ENCODE measurements around the gene GFRA1. TPM values are rescaled to one million over a fixed set of nuclear protein-coding genes. Genes with fewer than 3 reads are reported as not detected.

GFRA1 gene
- total and polyA plus RNA-seq, 2 of the 8 experiments (the other 6 are each of a cell fraction or from before 2014, with no cell fraction given), result 1.1 to 2.0 TPM

- no peak for DNase-seq (ENCODE audit: low read depth in 1 of 2, low spot score in 2 of 2)
- H3K4ac ChIP-seq (replicated peaks; ENCODE audit: insufficient read length, low read depth, low read length), result no peak overlapping the region
- WGBS, 2 experiments (ENCODE audit: extremely low coverage in 1 of 2, insufficient coverage in 1 of 2, insufficient read length in 1 of 2, insufficient replicate concordance in 2 of 2, low coverage in 1 of 2, low lambda C conversion rate in 2 of 2, missing lambda C conversion rate in 1 of 2), result 96% methylated on average over 7 of the region's 7 CpGs; no CpG with 5 or more reads in 1 of the 2 experiments
- no peak overlapping the region for H3K4me3 ChIP-seq (ENCODE audit: extremely low read depth in 1 of 4, insufficient read depth in 2 of 4, low read depth in 3 of 4, low read length in 4 of 4)
- no peak overlapping the region for H2AFZ ChIP-seq (ENCODE audit: low read length)
- no peaks in the 10 kb centered on the region for H3K9me3 ChIP-seq (ENCODE audit: insufficient read depth in 2 of 2, low read depth in 1 of 2, low read length in 1 of 2)
- H3K18ac ChIP-seq (ENCODE audit: extremely low read depth, low read length), result no peak overlapping the region
- no peak overlapping the region for H2BK20ac ChIP-seq (ENCODE audit: low read length)
- no peaks in the 10 kb centered on the region for H3K27me3 ChIP-seq (replicated peaks in 1 of 4; ENCODE audit: control insufficient read depth in 3 of 4, extremely low read depth in 1 of 4, insufficient read depth in 3 of 4, low read length in 3 of 4)
- no peak overlapping the region for H4K5ac ChIP-seq (ENCODE audit: insufficient read length, low read depth, low read length)
- no peaks in the 10 kb centered on the region for H3K79me2 ChIP-seq (ENCODE audit: control insufficient read depth in 1 of 2, insufficient read depth in 2 of 2, low read length in 2 of 2)
- H2BK15ac ChIP-seq (ENCODE audit: low read length), result no peak overlapping the region
- H3K56ac ChIP-seq (replicated peaks; ENCODE audit: insufficient read length, low read depth, low read length), result no peak overlapping the region
- no peaks in the 10 kb centered on the region for H4K20me1 ChIP-seq (replicated peaks in 1 of 2; ENCODE audit: control insufficient read depth in 1 of 2, insufficient read depth in 2 of 2, low read length in 2 of 2)
- no peak overlapping the region for H2BK12ac ChIP-seq (ENCODE audit: low read depth, low read length)
- no peaks in the 10 kb centered on the region for H3K36me3 ChIP-seq (ENCODE audit: control insufficient read depth in 2 of 4, insufficient read depth in 4 of 4, low read length in 3 of 4)
- H3K23me2 ChIP-seq (ENCODE audit: low read depth, low read length), result no peaks in the 10 kb centered on the region
- ChIA-PET CTCF (ENCODE audit: partially characterized antibody) (interaction anchor here (1.5 kb wide), 1 partner anchor 17 kb away, joined by 5 read pairs; no protein-coding TSS in a partner anchor), POLR2A (ENCODE audit: partially characterized antibody) (no interaction called here)
- FAIRE-seq, result no peak
- no peak overlapping the region for H3K4me2 ChIP-seq (ENCODE audit: insufficient read depth in 1 of 2, low read depth in 2 of 2, low read length in 2 of 2)
- H3K9ac ChIP-seq (replicated peaks in 1 of 4; ENCODE audit: extremely low read depth in 1 of 4, low read depth in 3 of 4, low read length in 3 of 4), result no peak overlapping the region
- no peak overlapping the region for H3K27ac ChIP-seq (ENCODE audit: low read depth, low read length)
- H4K91ac ChIP-seq (replicated peaks; ENCODE audit: insufficient read length, low read length), result no peak overlapping the region
- H3K4me1 ChIP-seq (replicated peaks in 1 of 4; ENCODE audit: control insufficient read depth in 3 of 4, insufficient read depth in 4 of 4, low read length in 3 of 4), result no peaks in the 10 kb centered on the region; a peak in 1 of 7 replicates
- H2BK5ac ChIP-seq (ENCODE audit: low read depth, low read length), result no peak overlapping the region
- H2BK120ac ChIP-seq (replicated peaks; ENCODE audit: low read depth, low read length), result no peak overlapping the region
- no peak overlapping the region for H4K8ac ChIP-seq (ENCODE audit: extremely low read depth, insufficient read depth, low read length)
- no peak overlapping the region for H3K23ac ChIP-seq (ENCODE audit: insufficient read length)
- H2AK5ac ChIP-seq (ENCODE audit: low read depth, low read length), result no peak overlapping the region
- no peaks in the 10 kb centered on the region for H3K79me1 ChIP-seq (ENCODE audit: low read depth, low read length)
- H3K14ac ChIP-seq (ENCODE audit: insufficient read length), result no peak overlapping the region
- TF ChIP-seq MAFK (IDR thresholded peaks at IDR 0.05; ENCODE audit: low read depth, low read length), result no peak
- TF ChIP-seq SRF (IDR thresholded peaks at IDR 0.05; ENCODE audit: low read depth, low read length), result no peak
- no peak for TF ChIP-seq SP4 (IDR thresholded peaks at IDR 0.05; ENCODE audit: low read length)
- no peak for TF ChIP-seq CBX8 (IDR thresholded peaks at IDR 0.05; ENCODE audit: borderline replicate concordance, low read depth, low read length)
- no peak for TF ChIP-seq KDM4A (IDR thresholded peaks at IDR 0.05; ENCODE audit: low read depth, low read length, severe bottlenecking)
- TF ChIP-seq RAD21 (IDR thresholded peaks at IDR 0.05 in 1 of 2, conservative IDR thresholded peaks at IDR 0.05 in 1 of 2; ENCODE audit: low read depth in 2 of 2, low read length in 2 of 2), result no peak
Observed at GRCh38 chr10:116104210-116104932, 168.6 kb downstream of the GFRA1 start.
